HEK293 (cell line): ENCODE results near the gene ATCAY.

ENCODE experiments used
- CTCF ChIA-PET: fragments of 350-600 bp; formaldehyde crosslinking; extraction: SDS; loops from one replicate; lab custom pipeline; 2021; ENCODE audit warnings: antibody characterized with exemption; lab: Yijun Ruan, JAX
- POLR2A ChIA-PET: fragments of 300-600 bp; formaldehyde crosslinking; extraction: SDS; loops from one replicate; lab custom pipeline; 2020; ENCODE audit warnings: antibody characterized with exemption, inconsistent platforms; lab: Yijun Ruan, JAX
- H3K27ac ChIP-seq: fragments of 200-500 bp; sonication (Bioruptor generic); 2 replicates; pipeline ENCODE4 v1.5.1; 2014; ENCODE audit warnings: low read depth, low read length, control low read depth, inconsistent platforms; ENCODE audit errors: extremely low read depth
- H3K36me3 ChIP-seq, 2 experiments: fragments of 200-500 bp in 1 of 2; sonication (Bioruptor generic) in 1 of 2; 1 replicate in 1 of 2; 2 replicates in 1 of 2; pipeline ENCODE4 v1.5.1; 2014 to 2017; ENCODE audit warnings: inconsistent platforms in 2 of 2, low read length in 2 of 2; ENCODE audit not compliant: control insufficient read depth in 2 of 2, insufficient read depth in 1 of 2
- H3K4me1 ChIP-seq: fragments of 200-500 bp; sonication (Bioruptor generic); 2 replicates; pipeline ENCODE4 v1.5.1; 2014; ENCODE audit warnings: mild to moderate bottlenecking, low read length, inconsistent platforms; ENCODE audit not compliant: control insufficient read depth, insufficient read depth
- H3K4me3 ChIP-seq: 2 replicates; pipeline ENCODE4 v1.5.1; 2011; ENCODE audit warnings: low read depth, mild to moderate bottlenecking, control low read depth, low read length, moderate library complexity
- H3K9me3 ChIP-seq: fragments of 200-500 bp; sonication (Bioruptor generic); 2 replicates; pipeline ENCODE4 v1.5.1; 2014; ENCODE audit warnings: low read depth, low read length, inconsistent platforms; ENCODE audit not compliant: control insufficient read depth, insufficient read depth
- BCL11B ChIP-seq: fragments of 450-650 bp; formaldehyde crosslinking; IDR thresholded peaks from 2 replicates; pipeline ENCODE4 v1.5.1; 2016; ENCODE audit warnings: low read depth, missing biosample characterization, missing genetic modification characterization
- GLI4 ChIP-seq: fragments of 450-650 bp; formaldehyde crosslinking; IDR thresholded peaks from 2 replicates; pipeline ENCODE4 v1.5.1; 2016; ENCODE audit warnings: missing biosample characterization, missing genetic modification characterization
- OSR2 ChIP-seq: fragments of 450-650 bp; formaldehyde crosslinking; IDR thresholded peaks from 2 replicates; pipeline ENCODE4 v1.5.1; 2016; ENCODE audit warnings: missing biosample characterization, missing genetic modification characterization
- SCRT2 ChIP-seq: fragments of 450-650 bp; formaldehyde crosslinking; IDR thresholded peaks from 2 replicates; pipeline ENCODE4 v1.5.1; 2016; ENCODE audit warnings: missing biosample characterization, missing genetic modification characterization
- ZNF157 ChIP-seq: fragments of 450-650 bp; formaldehyde crosslinking; IDR thresholded peaks from 2 replicates; pipeline ENCODE4 v1.5.1; 2016; ENCODE audit warnings: missing biosample characterization, missing genetic modification characterization
- ZNF266 ChIP-seq: fragments of 450-650 bp; formaldehyde crosslinking; IDR thresholded peaks from 2 replicates; pipeline ENCODE4 v1.5.1; 2016; ENCODE audit warnings: missing biosample characterization, missing genetic modification characterization, low read depth
- ZNF366 ChIP-seq: fragments of 450-650 bp; formaldehyde crosslinking; conservative IDR thresholded peaks from 2 replicates; pipeline ENCODE4 v1.5.1; 2016; ENCODE audit warnings: missing biosample characterization, missing genetic modification characterization
- ZNF394 ChIP-seq: fragments of 450-650 bp; formaldehyde crosslinking; IDR thresholded peaks from 2 replicates; pipeline ENCODE4 v1.5.1; 2016; ENCODE audit warnings: missing biosample characterization, missing genetic modification characterization, mild to moderate bottlenecking, moderate library complexity, borderline replicate concordance
- ZNF548 ChIP-seq: fragments of 450-650 bp; formaldehyde crosslinking; IDR thresholded peaks from 2 replicates; pipeline ENCODE4 v1.5.1; 2016; ENCODE audit warnings: missing biosample characterization, missing genetic modification characterization
- ZNF596 ChIP-seq: fragments of 450-650 bp; IDR thresholded peaks from 2 replicates; pipeline ENCODE4 v1.5.0; 2018; ENCODE audit warnings: missing biosample characterization, mild to moderate bottlenecking, missing genetic modification characterization, moderate library complexity
- ZNF654 ChIP-seq: fragments of 450-650 bp; formaldehyde crosslinking; IDR thresholded peaks from 2 replicates; pipeline ENCODE4 v1.5.1; 2016; ENCODE audit warnings: low read depth, missing biosample characterization, missing genetic modification characterization
- ZNF701 ChIP-seq: fragments of 450-650 bp; formaldehyde crosslinking; IDR thresholded peaks from 2 replicates; pipeline ENCODE4 v1.5.1; 2016; ENCODE audit warnings: missing biosample characterization, missing genetic modification characterization
- ZNF747 ChIP-seq: fragments of 450-650 bp; formaldehyde crosslinking; IDR thresholded peaks from 2 replicates; pipeline ENCODE4 v1.5.1; 2016; ENCODE audit warnings: missing biosample characterization, missing genetic modification characterization
- ZNF76 ChIP-seq: fragments of 450-650 bp; formaldehyde crosslinking; IDR thresholded peaks from 2 replicates; pipeline ENCODE4; 2016; ENCODE audit warnings: low read depth, missing biosample characterization, missing genetic modification characterization, borderline replicate concordance
- ZNF830 ChIP-seq: fragments of 450-650 bp; IDR thresholded peaks from 2 replicates; pipeline ENCODE4 v1.5.0; 2018; ENCODE audit warnings: missing biosample characterization, missing genetic modification characterization, low read depth, mild to moderate bottlenecking, moderate library complexity
- ZXDB ChIP-seq: fragments of 450-650 bp; formaldehyde crosslinking; IDR thresholded peaks from 2 replicates; pipeline ENCODE4 v1.5.1; 2016; ENCODE audit warnings: missing biosample characterization, missing genetic modification characterization
- TF ChIP-seq, protein P1 (sequence below): fragments of 450-650 bp; formaldehyde crosslinking; IDR thresholded peaks from 2 replicates; pipeline ENCODE4 v1.5.1; 2016; ENCODE audit warnings: missing biosample characterization, missing genetic modification characterization, borderline replicate concordance
- TF ChIP-seq, protein P2 (sequence below): fragments of 450-650 bp; formaldehyde crosslinking; IDR thresholded peaks from 2 replicates; pipeline ENCODE4 v1.5.1; 2016; ENCODE audit warnings: missing biosample characterization, missing genetic modification characterization
- TF ChIP-seq, protein P3 (sequence below): fragments of 450-650 bp; formaldehyde crosslinking; IDR thresholded peaks from 2 replicates; pipeline ENCODE4 v1.5.1; 2016; ENCODE audit warnings: missing biosample characterization, missing genetic modification characterization
- TF ChIP-seq, protein P4 (sequence below): fragments of 450-650 bp; formaldehyde crosslinking; IDR thresholded peaks from 2 replicates; pipeline ENCODE4 v1.5.1; 2016; ENCODE audit warnings: missing biosample characterization, missing genetic modification characterization

The ATCAY gene

DNA sequence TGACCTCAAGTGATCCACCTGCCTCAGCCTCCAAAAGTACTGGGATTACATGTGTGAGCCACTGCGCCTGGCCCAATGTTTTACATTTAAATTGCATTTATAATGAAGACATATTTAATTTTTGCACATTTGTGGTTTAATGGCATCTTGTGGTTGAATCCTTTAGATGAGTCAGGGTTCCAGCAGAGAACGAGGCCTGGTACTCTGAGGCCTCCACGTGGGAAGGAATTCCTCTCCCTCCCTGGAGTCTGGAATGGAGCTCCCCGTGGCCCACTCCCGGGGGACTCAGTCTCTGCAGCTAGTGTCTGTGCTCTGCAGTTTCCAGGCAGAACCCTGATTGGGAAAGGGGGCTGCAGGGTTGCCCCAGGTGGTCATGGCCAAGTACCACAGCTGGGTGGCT, 35.9 kb upstream of the ATCAY start (continued):
- TF ChIP-seq, protein P1, sequence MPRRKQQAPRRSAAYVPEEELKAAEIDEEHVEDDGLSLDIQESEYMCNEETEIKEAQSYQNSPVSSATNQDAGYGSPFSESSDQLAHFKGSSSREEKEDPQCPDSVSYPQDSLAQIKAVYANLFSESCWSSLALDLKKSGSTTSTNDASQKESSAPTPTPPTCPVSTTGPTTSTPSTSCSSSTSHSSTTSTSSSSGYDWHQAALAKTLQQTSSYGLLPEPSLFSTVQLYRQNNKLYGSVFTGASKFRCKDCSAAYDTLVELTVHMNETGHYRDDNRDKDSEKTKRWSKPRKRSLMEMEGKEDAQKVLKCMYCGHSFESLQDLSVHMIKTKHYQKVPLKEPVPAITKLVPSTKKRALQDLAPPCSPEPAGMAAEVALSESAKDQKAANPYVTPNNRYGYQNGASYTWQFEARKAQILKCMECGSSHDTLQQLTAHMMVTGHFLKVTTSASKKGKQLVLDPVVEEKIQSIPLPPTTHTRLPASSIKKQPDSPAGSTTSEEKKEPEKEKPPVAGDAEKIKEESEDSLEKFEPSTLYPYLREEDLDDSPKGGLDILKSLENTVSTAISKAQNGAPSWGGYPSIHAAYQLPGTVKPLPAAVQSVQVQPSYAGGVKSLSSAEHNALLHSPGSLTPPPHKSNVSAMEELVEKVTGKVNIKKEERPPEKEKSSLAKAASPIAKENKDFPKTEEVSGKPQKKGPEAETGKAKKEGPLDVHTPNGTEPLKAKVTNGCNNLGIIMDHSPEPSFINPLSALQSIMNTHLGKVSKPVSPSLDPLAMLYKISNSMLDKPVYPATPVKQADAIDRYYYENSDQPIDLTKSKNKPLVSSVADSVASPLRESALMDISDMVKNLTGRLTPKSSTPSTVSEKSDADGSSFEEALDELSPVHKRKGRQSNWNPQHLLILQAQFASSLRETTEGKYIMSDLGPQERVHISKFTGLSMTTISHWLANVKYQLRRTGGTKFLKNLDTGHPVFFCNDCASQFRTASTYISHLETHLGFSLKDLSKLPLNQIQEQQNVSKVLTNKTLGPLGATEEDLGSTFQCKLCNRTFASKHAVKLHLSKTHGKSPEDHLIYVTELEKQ = no peak
- TF ChIP-seq, all 188 proteins: peak for 0

DNA sequence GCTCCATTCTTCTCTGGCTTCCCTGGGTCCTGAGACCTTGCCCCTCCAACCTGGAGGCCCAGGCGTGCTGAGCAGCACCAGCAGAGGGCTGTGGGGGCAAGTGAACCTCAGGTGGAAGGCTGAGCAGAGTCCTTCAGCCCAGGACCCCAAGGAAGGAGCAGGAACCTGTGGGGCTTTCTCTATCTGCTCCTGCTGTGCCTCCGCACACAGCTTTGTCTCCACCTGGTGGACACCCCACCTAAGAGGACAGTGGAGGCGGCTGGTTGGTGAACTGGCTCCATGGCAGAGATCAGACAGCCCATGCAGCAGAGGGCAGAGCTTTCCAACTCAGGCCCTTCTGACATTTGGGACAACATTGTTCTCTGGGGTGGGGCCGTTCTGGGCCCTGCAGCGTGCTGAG, 31.4 kb upstream of the ATCAY start:
- peak; percentile 39 for TF ChIP-seq SCRT2 (tag by site-specific recombination)
- TF ChIP-seq, protein P2, sequence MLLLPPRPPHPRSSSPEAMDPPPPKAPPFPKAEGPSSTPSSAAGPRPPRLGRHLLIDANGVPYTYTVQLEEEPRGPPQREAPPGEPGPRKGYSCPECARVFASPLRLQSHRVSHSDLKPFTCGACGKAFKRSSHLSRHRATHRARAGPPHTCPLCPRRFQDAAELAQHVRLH (tag by site-specific recombination) = no peak
- no peak for TF ChIP-seq OSR2
- TF ChIP-seq ZNF76 (tag by site-specific recombination) = no peak
- 0 out of 2 replicates have a peak, but pooled peaks have one; percentile 9 for TF ChIP-seq ZNF654 (tag by site-specific recombination)
- no peak for TF ChIP-seq BCL11B (tag by site-specific recombination)
- TF ChIP-seq ZNF830 = no peak
- no peak for TF ChIP-seq ZNF157
- TF ChIP-seq ZNF548 (tag by site-specific recombination) = no peak
- no peak for TF ChIP-seq ZXDB (tag by site-specific recombination)
- TF ChIP-seq, protein P3, sequence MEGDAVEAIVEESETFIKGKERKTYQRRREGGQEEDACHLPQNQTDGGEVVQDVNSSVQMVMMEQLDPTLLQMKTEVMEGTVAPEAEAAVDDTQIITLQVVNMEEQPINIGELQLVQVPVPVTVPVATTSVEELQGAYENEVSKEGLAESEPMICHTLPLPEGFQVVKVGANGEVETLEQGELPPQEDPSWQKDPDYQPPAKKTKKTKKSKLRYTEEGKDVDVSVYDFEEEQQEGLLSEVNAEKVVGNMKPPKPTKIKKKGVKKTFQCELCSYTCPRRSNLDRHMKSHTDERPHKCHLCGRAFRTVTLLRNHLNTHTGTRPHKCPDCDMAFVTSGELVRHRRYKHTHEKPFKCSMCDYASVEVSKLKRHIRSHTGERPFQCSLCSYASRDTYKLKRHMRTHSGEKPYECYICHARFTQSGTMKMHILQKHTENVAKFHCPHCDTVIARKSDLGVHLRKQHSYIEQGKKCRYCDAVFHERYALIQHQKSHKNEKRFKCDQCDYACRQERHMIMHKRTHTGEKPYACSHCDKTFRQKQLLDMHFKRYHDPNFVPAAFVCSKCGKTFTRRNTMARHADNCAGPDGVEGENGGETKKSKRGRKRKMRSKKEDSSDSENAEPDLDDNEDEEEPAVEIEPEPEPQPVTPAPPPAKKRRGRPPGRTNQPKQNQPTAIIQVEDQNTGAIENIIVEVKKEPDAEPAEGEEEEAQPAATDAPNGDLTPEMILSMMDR (tag by site-specific recombination) = 0 out of 2 replicates have a peak, but pooled peaks have one; percentile 12
- H3K4me3 ChIP-seq = no peak overlapping the region
- H3K4me1 ChIP-seq = no peaks in the 10 kb centered on the region
- no peaks in the 10 kb centered on the region for H3K9me3 ChIP-seq
- no peaks in the 10 kb centered on the region for H3K36me3 ChIP-seq
- POLR2A ChIA-PET = no interaction called here
- H3K27ac ChIP-seq = no peak overlapping the region
- CTCF ChIA-PET = interaction anchor here (0.6 to 2.2 kb wide), 8 partner anchors 27 to 699 kb away, joined by 3 to 13 read pairs (median 3); no protein-coding TSS in a partner anchor

DNA sequence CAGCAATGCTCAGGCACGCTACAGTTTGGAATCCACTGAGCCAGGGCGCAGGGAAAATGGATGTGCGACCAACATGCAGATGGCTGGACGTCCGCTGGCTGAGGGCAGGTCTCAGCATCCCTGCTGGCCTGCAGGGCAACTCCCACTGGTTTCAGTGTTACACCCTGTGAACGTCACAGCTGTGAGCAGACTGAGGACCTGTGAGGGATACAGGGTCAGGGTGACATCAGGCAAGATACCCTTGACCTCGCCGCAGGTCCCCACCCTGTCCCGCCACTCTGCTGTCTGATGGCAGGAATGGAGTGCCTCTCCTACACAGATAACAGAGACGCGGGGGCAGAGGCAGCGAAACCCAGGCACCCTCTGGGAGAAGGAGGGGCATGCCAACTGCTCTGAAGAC, 30.7 kb upstream of the ATCAY start:
- no peak overlapping the region for H3K27ac ChIP-seq
- no peaks in the 10 kb centered on the region for H3K4me1 ChIP-seq
- no peaks in the 10 kb centered on the region for H3K36me3 ChIP-seq
- H3K4me3 ChIP-seq = no peak overlapping the region
- no peak for TF ChIP-seq ZNF394 (tag by site-specific recombination)
- no peak for TF ChIP-seq GLI4 (tag by site-specific recombination)
- TF ChIP-seq ZNF747 = no peak
- no peak for TF ChIP-seq ZNF266 (tag by site-specific recombination)
- TF ChIP-seq ZNF366 (tag by site-specific recombination) = no peak
- no peak for TF ChIP-seq ZNF701
- no peak for TF ChIP-seq ZNF596 (tag by site-specific recombination)
- TF ChIP-seq, protein P4, sequence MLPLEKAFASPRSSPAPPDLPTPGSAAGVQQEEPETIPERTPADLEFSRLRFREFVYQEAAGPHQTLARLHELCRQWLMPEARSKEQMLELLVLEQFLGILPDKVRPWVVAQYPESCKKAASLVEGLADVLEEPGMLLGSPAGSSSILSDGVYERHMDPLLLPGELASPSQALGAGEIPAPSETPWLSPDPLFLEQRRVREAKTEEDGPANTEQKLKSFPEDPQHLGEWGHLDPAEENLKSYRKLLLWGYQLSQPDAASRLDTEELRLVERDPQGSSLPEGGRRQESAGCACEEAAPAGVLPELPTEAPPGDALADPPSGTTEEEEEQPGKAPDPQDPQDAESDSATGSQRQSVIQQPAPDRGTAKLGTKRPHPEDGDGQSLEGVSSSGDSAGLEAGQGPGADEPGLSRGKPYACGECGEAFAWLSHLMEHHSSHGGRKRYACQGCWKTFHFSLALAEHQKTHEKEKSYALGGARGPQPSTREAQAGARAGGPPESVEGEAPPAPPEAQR (tag by site-specific recombination) = no peak
- no peaks in the 10 kb centered on the region for H3K9me3 ChIP-seq
- POLR2A ChIA-PET = no interaction called here
- CTCF ChIA-PET = interaction anchor here (0.8 to 2.2 kb wide), 2 partner anchors 27 to 68 kb away, joined by 3 to 13 read pairs; no protein-coding TSS in a partner anchor
